DOHH2 (cell line): Measurements from ENCODE around the gene PBRM1.

ENCODE experiments used
- H3F3A ChIP-seq: fragments of 200-600 bp; sonication (generic), shearing (Covaris generic); 2 replicates; pipeline ENCODE4 v1.6.0; 2016; ENCODE audit warnings: antibody characterized with exemption, mild to moderate bottlenecking; ENCODE audit not compliant: control insufficient read depth, insufficient read depth
- H3K27ac ChIP-seq: fragments of 200-600 bp; sonication (generic); 2 replicates; pipeline ENCODE4 v1.5.1; 2014; ENCODE audit warnings: low read depth, mild to moderate bottlenecking, low read length, moderate library complexity
- H3K27me3 ChIP-seq: fragments of 200-600 bp; sonication (generic); 2 replicates; pipeline ENCODE4 v1.6.1; 2014; ENCODE audit warnings: mild to moderate bottlenecking, low read length, mixed read lengths; ENCODE audit not compliant: control insufficient read depth
- H3K36me3 ChIP-seq: fragments of 200-600 bp; sonication (generic); 2 replicates; pipeline ENCODE4 v1.6.1; 2014; ENCODE audit warnings: mild to moderate bottlenecking, low read length, moderate library complexity, mixed read lengths; ENCODE audit not compliant: control insufficient read depth
- H3K4me1 ChIP-seq: fragments of 200-600 bp; sonication (generic); 2 replicates; pipeline ENCODE4 v1.6.1; 2014; ENCODE audit warnings: mild to moderate bottlenecking, low read length, mixed read lengths; ENCODE audit not compliant: control insufficient read depth
- H3K4me2 ChIP-seq: fragments of 200-600 bp; sonication (generic); 2 replicates; pipeline ENCODE4 v1.6.0; 2014; ENCODE audit warnings: mild to moderate bottlenecking, low read length, moderate library complexity
- H3K4me3 ChIP-seq: fragments of 200-600 bp; sonication (generic); 2 replicates; pipeline ENCODE4 v1.5.1; 2014; ENCODE audit warnings: mild to moderate bottlenecking, low read length, mixed read lengths
- H3K79me2 ChIP-seq: fragments of 200-600 bp; sonication (generic); 2 replicates; pipeline ENCODE4 v1.6.1; 2014; ENCODE audit warnings: mild to moderate bottlenecking, low read length, mixed read lengths; ENCODE audit not compliant: control insufficient read depth
- H3K9me2 ChIP-seq: fragments of 200-600 bp; sonication (generic); replicated peaks from 2 replicates; pipeline ENCODE4 v1.6.1; 2014; ENCODE audit warnings: mild to moderate bottlenecking, low read length, mixed read lengths; ENCODE audit not compliant: control insufficient read depth
- H3K9me3 ChIP-seq: fragments of 200-600 bp; sonication (generic); 2 replicates; pipeline ENCODE4 v1.6.1; 2014; ENCODE audit warnings: antibody characterized with exemption, low read length, mixed read lengths; ENCODE audit not compliant: control insufficient read depth, insufficient read depth
- H4K20me1 ChIP-seq: fragments of 200-600 bp; sonication (generic); 2 replicates; pipeline ENCODE4 v1.6.0; 2014; ENCODE audit warnings: low read depth, mild to moderate bottlenecking, antibody characterized with exemption, low read length, moderate library complexity; ENCODE audit not compliant: control insufficient read depth, insufficient read depth
- EZH2phosphoT487 ChIP-seq: fragments of 200-600 bp; sonication (generic); IDR thresholded peaks from 2 replicates; pipeline ENCODE4 v1.6.1; 2017; ENCODE audit warnings: borderline replicate concordance, mild to moderate bottlenecking, antibody characterized with exemption, low read length, moderate library complexity, mixed read lengths
- TF ChIP-seq, protein P1 (sequence below): fragments of 200-600 bp; sonication (generic); IDR thresholded peaks from one replicate; pipeline ENCODE4 v1.5.1; 2014; ENCODE audit warnings: antibody characterized with exemption, mild to moderate bottlenecking, low read depth, low read length; ENCODE audit not compliant: poor library complexity, severe bottlenecking

PBRM1 gene

DNA sequence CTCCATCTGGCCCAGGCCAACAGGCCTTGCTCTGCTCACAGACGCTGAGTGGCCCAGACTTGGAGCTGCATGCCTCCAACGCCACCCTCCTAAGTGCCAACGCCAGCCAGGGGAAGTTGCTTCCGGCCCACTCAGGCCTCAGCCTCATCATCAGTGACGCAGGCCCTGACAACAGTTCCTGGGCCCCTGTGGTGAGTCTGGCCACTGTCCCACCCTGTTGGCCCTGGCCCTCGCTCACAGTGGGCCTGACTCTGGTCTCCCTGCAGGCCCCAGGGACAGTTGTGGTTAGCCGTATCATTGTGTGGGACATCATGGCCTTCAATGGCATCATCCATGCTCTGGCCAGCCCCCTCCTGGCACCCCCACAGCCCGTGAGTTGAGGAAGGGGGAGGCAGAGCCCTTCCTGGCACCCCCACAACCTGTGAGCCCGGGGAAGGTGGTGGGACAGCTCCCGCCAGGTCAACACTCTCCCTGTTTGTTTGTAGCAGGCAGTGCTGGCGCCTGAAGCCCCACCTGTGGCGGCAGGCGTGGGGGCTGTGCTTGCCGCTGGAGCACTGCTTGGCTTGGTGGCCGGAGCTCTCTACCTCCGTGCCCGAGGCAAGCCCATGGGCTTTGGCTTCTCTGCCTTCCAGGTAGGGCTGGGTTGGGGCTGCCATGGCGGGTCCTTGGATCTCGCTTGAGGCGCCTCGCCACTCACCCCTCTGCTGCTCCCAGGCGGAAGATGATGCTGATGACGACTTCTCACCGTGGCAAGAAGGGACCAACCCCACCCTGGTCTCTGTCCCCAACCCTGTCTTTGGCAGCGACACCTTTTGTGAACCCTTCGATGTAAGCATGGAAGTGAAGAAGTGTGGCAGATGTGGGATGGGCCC is 162.1 kb downstream of the PBRM1 start:
- no peaks in the 10 kb centered on the region for H3K27me3 ChIP-seq
- H3K27ac ChIP-seq, result no peak overlapping the region
- no peaks in the 10 kb centered on the region for H3K9me2 ChIP-seq
- H3K4me3 ChIP-seq, result no peak overlapping the region
- H3K79me2 ChIP-seq, result no peaks in the 10 kb centered on the region
- no peak overlapping the region for H3K4me2 ChIP-seq
- no peaks in the 10 kb centered on the region for H4K20me1 ChIP-seq
- no peak for TF ChIP-seq EZH2phosphoT487
- TF ChIP-seq, protein P1, sequence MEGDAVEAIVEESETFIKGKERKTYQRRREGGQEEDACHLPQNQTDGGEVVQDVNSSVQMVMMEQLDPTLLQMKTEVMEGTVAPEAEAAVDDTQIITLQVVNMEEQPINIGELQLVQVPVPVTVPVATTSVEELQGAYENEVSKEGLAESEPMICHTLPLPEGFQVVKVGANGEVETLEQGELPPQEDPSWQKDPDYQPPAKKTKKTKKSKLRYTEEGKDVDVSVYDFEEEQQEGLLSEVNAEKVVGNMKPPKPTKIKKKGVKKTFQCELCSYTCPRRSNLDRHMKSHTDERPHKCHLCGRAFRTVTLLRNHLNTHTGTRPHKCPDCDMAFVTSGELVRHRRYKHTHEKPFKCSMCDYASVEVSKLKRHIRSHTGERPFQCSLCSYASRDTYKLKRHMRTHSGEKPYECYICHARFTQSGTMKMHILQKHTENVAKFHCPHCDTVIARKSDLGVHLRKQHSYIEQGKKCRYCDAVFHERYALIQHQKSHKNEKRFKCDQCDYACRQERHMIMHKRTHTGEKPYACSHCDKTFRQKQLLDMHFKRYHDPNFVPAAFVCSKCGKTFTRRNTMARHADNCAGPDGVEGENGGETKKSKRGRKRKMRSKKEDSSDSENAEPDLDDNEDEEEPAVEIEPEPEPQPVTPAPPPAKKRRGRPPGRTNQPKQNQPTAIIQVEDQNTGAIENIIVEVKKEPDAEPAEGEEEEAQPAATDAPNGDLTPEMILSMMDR, result no peak
- no peaks in the 10 kb centered on the region for H3F3A ChIP-seq
- H3K36me3 ChIP-seq, result peaks cover 36% of the 10 kb centered on the region
- H3K9me3 ChIP-seq, result no peaks in the 10 kb centered on the region
- no peaks in the 10 kb centered on the region for H3K4me1 ChIP-seq

DNA sequence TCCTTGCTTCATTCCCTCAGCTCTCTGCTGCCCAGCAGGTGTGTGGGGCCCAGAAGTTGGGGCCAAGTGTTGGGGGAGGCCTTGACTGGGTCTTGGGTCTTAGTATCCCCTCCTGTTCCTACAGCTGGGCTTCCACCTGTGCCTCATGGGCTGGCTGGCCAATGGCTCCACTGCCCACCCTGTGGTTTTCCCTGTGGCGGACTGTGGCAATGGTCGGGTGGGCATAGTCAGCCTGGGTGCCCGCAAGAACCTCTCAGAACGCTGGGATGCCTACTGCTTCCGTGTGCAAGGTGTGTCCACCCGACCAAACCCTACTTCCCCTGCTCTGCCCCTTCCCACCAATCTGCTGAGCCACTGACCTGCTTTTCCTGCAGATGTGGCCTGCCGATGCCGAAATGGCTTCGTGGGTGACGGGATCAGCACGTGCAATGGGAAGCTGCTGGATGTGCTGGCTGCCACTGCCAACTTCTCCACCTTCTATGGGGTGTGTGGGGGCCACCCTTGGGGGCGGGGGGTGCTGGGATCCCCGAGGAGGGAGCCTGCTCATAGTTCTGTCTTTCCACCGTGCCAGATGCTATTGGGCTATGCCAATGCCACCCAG is 163.0 kb downstream of the PBRM1 start:
- Histone ChIP-seq H3K4me3 (no peak overlapping the region), H3K4me2 (no peak overlapping the region), H3K4me1 (no peaks in the 10 kb centered on the region), H3K9me2 (no peaks in the 10 kb centered on the region), H4K20me1 (no peaks in the 10 kb centered on the region), H3K36me3 (peaks cover 28% of the 10 kb centered on the region), H3K27me3 (no peaks in the 10 kb centered on the region), H3F3A (no peaks in the 10 kb centered on the region), H3K79me2 (no peaks in the 10 kb centered on the region), H3K9me3 (no peaks in the 10 kb centered on the region), H3K27ac (no peak overlapping the region)
- no peak for TF ChIP-seq EZH2phosphoT487
- TF ChIP-seq, protein P1, result no peak

DNA sequence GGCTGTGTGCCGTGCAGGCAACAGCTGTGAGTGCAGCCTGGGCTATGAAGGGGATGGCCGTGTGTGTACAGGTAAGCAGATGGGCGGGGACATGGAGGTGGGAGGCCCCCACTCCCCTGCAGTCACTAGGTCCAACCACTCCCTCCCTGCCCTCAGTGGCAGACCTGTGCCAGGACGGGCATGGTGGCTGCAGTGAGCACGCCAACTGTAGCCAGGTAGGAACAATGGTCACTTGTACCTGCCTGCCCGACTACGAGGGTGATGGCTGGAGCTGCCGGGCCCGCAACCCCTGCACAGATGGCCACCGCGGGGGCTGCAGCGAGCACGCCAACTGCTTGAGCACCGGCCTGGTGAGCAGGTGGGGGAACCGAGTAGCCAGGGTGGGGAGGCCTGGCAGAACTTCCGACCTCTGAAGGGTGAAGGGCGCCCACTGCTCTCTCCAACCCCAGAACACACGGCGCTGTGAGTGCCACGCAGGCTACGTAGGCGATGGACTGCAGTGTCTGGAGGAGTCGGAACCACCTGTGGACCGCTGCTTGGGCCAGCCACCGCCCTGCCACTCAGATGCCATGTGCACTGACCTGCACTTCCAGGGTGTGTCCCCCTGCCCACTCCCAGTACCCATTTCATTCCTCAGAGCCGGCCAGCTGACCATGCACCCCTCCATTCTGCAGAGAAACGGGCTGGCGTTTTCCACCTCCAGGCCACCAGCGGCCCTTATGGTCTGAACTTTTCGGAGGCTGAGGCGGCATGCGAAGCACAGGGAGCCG is 163.6 kb downstream of the PBRM1 start:
- H4K20me1 ChIP-seq, result no peaks in the 10 kb centered on the region
- H3K9me3 ChIP-seq, result no peaks in the 10 kb centered on the region
- H3K4me3 ChIP-seq, result no peak overlapping the region
- H3K27ac ChIP-seq, result no peak overlapping the region
- peaks cover 21% of the 10 kb centered on the region for H3K36me3 ChIP-seq
- H3K9me2 ChIP-seq, result no peaks in the 10 kb centered on the region
- no peaks in the 10 kb centered on the region for H3K4me1 ChIP-seq
- H3F3A ChIP-seq, result no peaks in the 10 kb centered on the region
- TF ChIP-seq, protein P1, result no peak
- no peak for TF ChIP-seq EZH2phosphoT487
- H3K79me2 ChIP-seq, result no peaks in the 10 kb centered on the region
- no peak overlapping the region for H3K4me2 ChIP-seq
- no peaks in the 10 kb centered on the region for H3K27me3 ChIP-seq
